Effector CD4-positive, alpha-beta T cell (primary cell): ENCODE data around the gene DNASE2.
"Not testable (repeated sequence)": the region's sequence is repeated elsewhere in the genome, so short reads cannot be mapped to it uniquely, and the experiment has no call there.

ENCODE experiments used
- DNase-seq: peaks from one replicate; pipeline ENCODE4 v3.0.0-alpha.2; 2020

Gene DNASE2

GRCh38 chr19:12864143-12864542, 17.1 kb downstream of the DNASE2 start:
- DNase-seq = no peak

GRCh38 chr19:12859546-12859945, 21.7 kb downstream of the DNASE2 start:
- DNase-seq = no peak

GRCh38 chr19:12858041-12858928, 23.0 kb downstream of the DNASE2 start:
- DNase-seq = no peak

GRCh38 chr19:12856653-12857052, 24.6 kb downstream of the DNASE2 start:
- no peak for DNase-seq

GRCh38 chr19:12847159-12848139, 33.8 kb downstream of the DNASE2 start:
- peak; percentile 78 for DNase-seq

GRCh38 chr19:12846613-12847012, 34.6 kb downstream of the DNASE2 start:
- not testable (repeated sequence) for DNase-seq

- no peak for DNase-seq
Measured at GRCh38 chr19:12843999-12844732, 37.1 kb downstream of the DNASE2 start.

- DNase-seq = no peak
Measured at GRCh38 chr19:12843328-12843727, 37.9 kb downstream of the DNASE2 start.

GRCh38 chr19:12842511-12842910, 38.7 kb downstream of the DNASE2 start:
- no peak for DNase-seq

- no peak for DNase-seq
Measured at GRCh38 chr19:12841094-12841493, 40.2 kb downstream of the DNASE2 start.

GRCh38 chr19:12840091-12841079, 40.9 kb downstream of the DNASE2 start:
- DNase-seq = no peak

- DNase-seq = no peak
Measured at GRCh38 chr19:12838886-12839756, 42.1 kb downstream of the DNASE2 start.

GRCh38 chr19:12838182-12838885, 42.9 kb downstream of the DNASE2 start, which contains the start of gene MAST1:
TSS of gene MAST1 (plus strand) at chr19:12838515. CDS start at chr19:12838573, 58 bp downstream.
- peak; percentile 27 for DNase-seq

- DNase-seq = no peak
Measured at GRCh38 chr19:12837225-12837624, 44.0 kb downstream of the DNASE2 start.

GRCh38 chr19:12836529-12836863, 44.8 kb downstream of the DNASE2 start:
- no peak for DNase-seq

- DNase-seq = no peak
Measured at GRCh38 chr19:12834976-12835757, 46.1 kb downstream of the DNASE2 start.

GRCh38 chr19:12834566-12834943, 46.7 kb downstream of the DNASE2 start, which contains the start of gene RTBDN:
TSS of gene RTBDN (minus strand) at chr19:12834579. CDS start at chr19:12829979, 4,600 bp downstream.
- DNase-seq = no peak

- DNase-seq = no peak
Measured at GRCh38 chr19:12833738-12834565, 47.3 kb downstream of the DNASE2 start.
